NCI-H2227 (cell line): Measurements from ENCODE around the gene BRD3OS.
A peak's percentile ranks its signal among the peaks of the same experiment; 100 is the strongest.

Experiments used
- DNase-seq: peaks from one replicate; lab custom pipeline; 2025; ENCODE audit not compliant: unreplicated experiment; lab: John Stamatoyannopoulos, UW

Gene BRD3OS

DNA sequence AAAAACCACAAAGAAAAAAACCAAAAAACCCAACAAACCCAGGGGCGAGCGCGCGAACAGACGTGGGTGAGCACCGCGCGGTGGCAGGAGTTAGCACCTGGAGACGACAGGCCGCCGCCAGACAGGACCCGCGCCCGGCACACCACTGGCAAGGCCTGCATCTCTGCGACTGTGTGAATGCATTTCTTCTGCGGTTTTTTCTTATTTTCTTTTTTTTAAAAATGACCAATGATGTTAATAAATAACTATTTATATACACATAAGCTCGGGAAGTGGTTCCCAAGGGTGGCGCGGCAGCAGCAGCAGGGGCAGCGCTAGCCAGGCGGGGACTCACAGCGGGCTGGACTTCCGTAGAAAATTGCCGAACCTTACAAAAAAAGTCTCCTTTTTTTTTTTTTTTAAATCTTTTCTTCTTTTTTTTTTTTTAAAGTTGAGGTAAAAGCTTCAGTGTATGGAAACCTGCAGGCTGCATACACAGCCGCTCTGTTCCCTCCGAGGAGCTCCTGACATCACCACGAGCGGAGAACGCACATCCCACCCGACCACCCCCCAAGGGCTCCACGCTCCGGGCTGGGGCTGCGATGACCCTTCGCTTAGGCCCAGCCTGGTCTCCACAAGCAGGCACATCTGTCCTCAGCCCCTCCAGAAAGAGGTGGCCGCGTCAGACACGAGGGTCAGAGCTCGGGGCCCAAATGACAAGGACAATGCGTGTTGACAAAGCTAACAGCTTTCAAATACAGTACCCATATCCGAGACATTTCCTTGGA, 7.4 kb downstream of the BRD3OS start:
- DNase-seq: no peak

DNA sequence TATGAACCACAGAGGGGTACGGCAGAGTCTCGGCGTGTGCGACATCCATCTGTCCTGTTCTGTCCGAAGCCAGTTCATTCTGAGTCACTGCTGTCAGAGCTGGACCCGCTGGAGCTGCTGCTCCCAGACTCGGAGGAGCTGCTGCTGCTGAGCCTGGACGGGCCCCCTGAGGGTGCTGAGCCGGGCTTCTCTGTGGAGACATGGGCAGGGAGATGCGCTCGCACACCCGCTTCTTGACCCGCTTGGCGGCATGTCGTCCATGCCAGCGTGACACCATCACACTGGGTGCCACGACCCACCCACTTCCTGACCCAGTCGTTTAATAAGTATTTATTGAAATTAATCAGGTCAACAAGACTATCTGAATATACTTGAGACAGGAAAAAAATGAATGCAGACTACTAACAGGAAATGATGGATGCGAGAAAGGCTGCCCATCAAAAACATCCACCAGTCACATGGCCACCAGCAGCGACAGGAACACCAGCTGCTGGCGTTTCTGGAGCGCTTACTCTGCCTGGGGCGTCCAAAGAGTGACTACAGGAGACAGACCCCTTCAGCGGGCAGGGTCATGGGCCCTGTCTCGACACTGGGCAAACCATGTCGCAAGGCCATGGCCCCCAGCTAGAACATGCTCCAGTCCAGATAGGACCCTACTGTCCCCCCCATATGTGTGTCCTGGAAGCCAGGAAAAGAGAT, 8.4 kb downstream of the BRD3OS start:
- no peak for DNase-seq

DNA sequence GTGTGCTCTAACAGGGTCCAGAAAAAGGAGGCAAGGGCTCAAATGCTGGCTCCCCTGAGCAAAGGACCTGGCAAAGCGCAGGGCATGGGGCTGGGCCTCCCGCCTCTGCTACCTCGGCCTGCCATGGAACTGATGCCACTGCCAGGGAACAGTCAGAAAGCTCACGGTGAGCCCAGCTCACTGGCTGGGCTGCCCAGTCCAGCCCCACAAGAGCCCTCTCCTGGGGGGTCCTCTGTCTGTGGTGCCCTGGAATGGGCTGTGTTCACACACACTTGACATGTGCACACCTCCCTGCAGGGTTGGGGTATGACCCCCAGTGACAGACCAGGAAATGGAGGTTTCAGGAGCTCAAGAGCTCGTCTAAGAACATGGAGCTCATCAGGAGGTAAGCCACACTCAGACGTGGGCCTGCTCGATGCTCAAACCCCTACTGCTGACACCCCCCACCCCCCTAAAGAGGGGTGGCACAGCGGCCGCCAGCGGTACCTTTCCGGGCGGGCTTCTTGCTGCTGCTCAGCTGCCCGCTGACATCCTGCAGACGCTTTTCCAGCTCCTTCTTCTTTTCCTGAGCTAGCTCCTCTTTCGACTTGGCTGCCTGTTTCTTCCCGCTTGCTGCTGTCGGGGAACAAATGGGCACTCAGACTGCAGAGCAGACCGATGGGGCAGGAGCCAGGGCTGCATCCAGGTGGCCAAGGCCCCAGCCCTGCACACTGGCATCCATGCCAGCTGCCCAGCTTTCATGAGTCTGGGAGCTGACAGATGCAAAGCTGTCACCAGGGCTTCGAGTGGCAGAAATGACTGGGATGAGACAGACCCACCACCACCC, 9.1 kb downstream of the BRD3OS start:
- DNase-seq: no peak

- DNase-seq: no peak
Measured at GRCh38 chr9:134035041-134036039, 10.1 kb downstream of the BRD3OS start.

- DNase-seq: no peak
Measured at GRCh38 chr9:134036130-134036529, 10.8 kb downstream of the BRD3OS start.

DNA sequence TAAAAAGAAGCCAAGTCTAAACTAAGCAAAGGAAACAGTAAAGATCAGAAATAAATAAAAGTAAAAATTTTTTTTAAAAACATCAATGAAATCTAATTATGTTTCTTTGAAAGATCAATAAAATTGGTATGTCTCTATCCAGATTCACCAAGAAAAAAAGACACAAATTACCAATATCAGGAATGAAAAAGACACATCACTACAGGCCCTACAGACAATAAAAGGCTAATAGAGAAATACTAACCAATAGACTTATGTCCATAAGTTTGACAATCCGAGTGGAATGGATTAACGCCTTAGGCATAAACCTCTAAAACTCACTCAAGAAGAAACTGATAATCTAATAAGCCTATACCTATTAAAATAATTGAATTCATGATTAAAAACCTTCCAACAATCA, 12.4 kb downstream of the BRD3OS start:
- no peak for DNase-seq

GRCh38 chr9:134039386-134040175, 14.3 kb downstream of the BRD3OS start:
- DNase-seq: no peak

- no peak for DNase-seq
Measured at GRCh38 chr9:134040176-134040565, 14.9 kb downstream of the BRD3OS start.

DNA sequence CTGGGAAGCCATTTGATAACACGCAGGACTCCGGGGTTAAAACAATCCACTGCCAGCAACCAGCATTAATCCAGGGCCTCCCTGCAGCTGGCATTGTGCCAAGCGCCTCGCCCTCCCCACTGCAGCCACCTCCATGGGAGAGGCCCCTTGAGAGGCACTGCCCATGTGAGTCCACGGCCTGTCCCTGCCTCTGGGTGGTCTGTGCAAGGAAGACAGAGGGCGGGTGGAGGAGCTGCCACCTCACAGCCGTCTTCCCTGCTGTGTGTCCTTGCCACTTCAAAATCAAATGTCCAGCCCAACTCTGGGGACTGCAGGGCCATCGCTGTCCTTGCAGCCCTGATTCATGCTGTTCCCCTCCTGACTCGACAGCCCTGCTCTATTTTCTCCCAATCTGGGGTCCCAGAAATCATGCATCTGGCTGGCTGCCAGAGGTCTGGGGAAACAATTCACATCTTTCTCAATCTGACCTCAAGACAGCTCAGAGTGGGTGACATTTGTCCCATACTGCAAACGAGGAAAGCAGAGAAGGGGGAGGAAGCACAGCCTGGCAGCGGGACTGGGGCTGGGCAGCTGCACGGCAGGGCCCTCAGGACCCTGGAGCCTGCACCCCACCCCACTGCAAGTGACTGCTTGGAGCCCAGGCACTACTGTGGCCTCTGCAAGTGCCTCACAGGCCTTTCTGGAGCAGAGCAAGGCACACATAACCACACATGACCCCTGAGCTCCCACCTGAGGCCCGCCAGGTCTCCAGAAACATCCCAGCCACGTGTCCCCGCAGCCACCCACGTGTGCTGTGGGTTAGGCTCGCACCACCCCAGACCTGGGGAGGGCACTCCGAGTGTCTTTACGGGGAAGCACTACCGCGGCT, 15.7 kb downstream of the BRD3OS start:
- peak; percentile 16 for DNase-seq

GRCh38 chr9:134041649-134041962, 16.3 kb downstream of the BRD3OS start:
- DNase-seq: no peak

DNA sequence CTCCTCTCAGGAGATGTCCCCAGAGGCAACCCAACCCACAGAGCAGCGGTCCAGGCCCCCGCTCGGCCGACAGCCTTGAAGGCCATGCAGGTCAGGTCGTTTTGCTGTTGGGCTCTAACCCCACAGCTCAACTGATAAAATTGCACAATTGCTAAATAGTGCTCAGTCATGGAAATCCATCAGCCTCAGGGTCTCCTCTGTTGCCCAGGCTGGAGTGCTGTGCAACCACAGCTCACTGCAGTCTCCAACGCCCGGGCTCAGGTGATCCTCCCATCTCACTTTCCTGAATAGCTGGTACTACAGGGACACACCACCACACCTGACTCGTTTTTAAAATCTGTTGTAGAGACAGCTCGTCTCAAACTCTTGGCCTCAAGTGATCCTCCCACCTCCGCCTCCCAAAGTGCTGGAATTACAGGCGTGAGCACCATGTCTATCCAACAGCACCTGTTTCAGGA, 18.3 kb downstream of the BRD3OS start:
- DNase-seq: no peak

DNA sequence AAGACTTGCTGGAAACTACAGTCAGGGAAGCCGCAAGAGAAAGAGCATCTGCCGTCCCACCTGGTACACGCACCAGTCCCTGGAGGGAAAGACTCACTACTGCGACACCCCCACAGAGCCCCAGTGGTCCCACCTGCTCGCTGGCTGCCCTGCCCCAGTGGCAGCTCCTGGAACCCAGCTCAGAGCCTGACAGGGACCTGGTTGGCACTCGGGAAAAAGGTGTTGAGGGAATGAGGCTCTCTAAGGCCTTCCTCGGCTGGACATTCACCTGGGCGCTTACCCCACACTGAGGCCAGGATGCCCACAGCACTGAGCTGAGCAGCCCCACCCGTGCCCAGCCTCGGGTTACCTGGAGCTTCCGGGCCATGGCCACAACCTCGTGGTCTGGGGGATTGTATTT, 19.7 kb downstream of the BRD3OS start:
- DNase-seq: no peak

GRCh38 chr9:134045841-134046544, 20.7 kb downstream of the BRD3OS start:
- DNase-seq: no peak

DNA sequence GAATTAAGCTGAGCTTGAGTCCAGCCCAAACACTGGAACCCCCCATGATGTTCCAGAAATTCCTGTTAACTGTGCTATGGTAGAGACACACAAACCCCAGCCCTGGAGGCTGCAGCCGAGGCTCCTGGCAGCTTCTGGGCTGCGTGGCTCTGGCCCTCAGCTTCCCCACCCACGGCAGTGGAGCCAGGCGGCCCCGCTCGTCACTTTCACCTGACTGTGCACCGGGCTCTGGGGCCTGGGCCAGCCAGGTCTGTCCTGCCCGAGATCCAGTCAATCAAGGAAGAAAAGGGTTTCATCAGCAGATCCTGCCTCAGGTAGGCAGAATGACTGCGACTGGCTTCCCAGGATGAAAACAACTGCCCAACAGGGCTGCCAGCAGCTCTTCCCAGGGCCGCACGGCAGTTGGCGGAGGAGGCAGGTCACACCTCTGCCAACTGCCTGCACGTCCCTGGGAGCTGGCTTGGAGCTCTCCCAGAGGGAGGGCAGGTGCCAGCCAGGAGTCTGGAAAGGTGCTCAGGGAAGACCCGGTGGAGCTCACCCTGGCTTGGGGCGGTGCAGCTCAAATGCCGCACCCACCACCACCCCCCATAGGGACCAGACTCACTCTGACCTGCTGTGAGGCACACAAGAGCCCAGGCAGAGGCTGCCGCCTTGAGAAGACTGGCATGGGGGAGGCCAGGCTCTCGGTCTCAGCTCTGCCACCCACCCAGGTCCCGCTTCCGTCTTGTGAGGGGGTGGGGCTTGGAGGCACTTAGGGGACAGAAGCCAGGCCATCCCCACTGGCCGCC, 21.8 kb downstream of the BRD3OS start:
- no peak for DNase-seq

DNA sequence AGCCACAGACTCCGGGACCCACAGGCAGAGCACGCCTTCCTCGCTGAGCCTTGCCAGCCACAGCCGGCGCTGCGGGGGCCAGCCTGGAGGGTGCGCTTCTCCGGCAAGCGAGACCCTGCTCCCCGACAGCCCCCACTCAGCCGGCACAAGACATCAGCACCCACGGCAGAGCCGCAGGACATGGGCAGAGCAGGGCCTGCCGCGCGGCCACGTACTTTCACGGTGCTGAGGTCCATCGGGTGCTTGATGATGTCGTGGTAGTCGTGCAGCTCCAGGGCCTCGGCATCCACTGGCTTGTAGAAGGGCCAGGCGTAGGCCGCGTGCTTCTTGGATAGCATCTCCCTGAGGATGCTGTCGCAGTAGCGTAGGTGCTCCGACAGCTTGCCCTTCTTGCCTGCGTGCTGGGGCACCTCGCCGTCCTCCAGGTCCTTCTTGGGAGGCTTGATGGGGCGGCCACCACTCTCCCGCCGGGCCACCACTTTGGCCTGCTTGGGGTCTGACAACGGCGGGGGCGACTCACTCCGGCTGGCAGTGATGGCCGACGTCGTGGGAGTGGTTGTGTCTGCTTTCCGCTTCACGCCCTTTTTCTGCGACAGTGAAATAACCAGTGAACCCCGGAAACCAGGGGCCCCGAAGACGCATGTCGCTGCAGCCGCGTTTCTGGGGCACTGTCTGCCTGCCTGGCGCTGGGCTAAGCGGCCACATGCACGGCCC, 22.7 kb downstream of the BRD3OS start:
- DNase-seq: no peak

- no peak for DNase-seq
Measured at GRCh38 chr9:134048582-134048968, 23.3 kb downstream of the BRD3OS start.

GRCh38 chr9:134049236-134049635, 24.0 kb downstream of the BRD3OS start:
- DNase-seq: no peak
